Gastrocnemius medialis (tissue), 4 donors: Measurements from ENCODE around the gene NGB. TPM values are rescaled to one million over a fixed set of nuclear protein-coding genes. Genes with fewer than 3 reads are reported as not detected.

Experiments
- ATAC-seq, 2 donors: fragments of 150-250 bp; one replicate each; pipeline ENCODE4 v1.9.1; 2016
- DNase-seq, 2 donors: peaks; one replicate each; pipeline ENCODE4 v3.0.0-alpha.2; 2019
- H3K27ac ChIP-seq, 4 donors: fragments of 200-600 bp; sonication (generic); 1 replicate in 1 of 4; 2 replicates in 3 of 4; pipeline ENCODE4 v1.5.1; 2016 to 2018; ENCODE audit warnings: mild to moderate bottlenecking in 2 of 4, moderate library complexity in 1 of 4
- H3K27me3 ChIP-seq, 3 donors: fragments of 200-600 bp; sonication (generic) in 2 of 3; 1 replicate in 1 of 3; 2 replicates in 2 of 3; pipeline versions ENCODE4 v1.5.1 to v1.6.0; 2016 to 2019; ENCODE audit warnings: mild to moderate bottlenecking in 1 of 3, moderate library complexity in 1 of 3
- H3K36me3 ChIP-seq, 2 donors: fragments of 200-600 bp; sonication (generic) in 1 of 2; one replicate each; pipeline ENCODE4 v1.5.1; 2017 to 2018
- H3K4me1 ChIP-seq, 2 donors: fragments of 200-600 bp; sonication (generic) in 1 of 2; one replicate each; pipeline ENCODE4 v1.5.1; 2016 to 2017; ENCODE audit warnings: mild to moderate bottlenecking in 2 of 2
- H3K4me3 ChIP-seq, 4 donors: fragments of 200-600 bp; sonication (generic) in 3 of 4; 1 replicate in 1 of 4; 2 replicates in 3 of 4; pipeline ENCODE4 v1.5.1; 2016 to 2019; ENCODE audit warnings: mild to moderate bottlenecking in 2 of 4
- H3K9me3 ChIP-seq, 3 donors: fragments of 200-600 bp; sonication (generic) in 2 of 3; 1 replicate in 1 of 3; 2 replicates in 2 of 3; pipeline ENCODE4 v1.5.1; 2016 to 2019
- CTCF ChIP-seq, 5 experiments: fragments of 450-650 bp in 3 of 5; fragments of 200-600 bp in 2 of 5; sonication (generic) in 2 of 5; IDR thresholded peaks in 4 of 5; conservative IDR thresholded peaks in 1 of 5; 1 replicate in 4 of 5; 2 replicates in 1 of 5; pipeline ENCODE4 v1.5.1; 2016 to 2019; ENCODE audit warnings: antibody characterized with exemption in 5 of 5, mild to moderate bottlenecking in 3 of 5, moderate library complexity in 3 of 5
- POLR2A ChIP-seq, 2 donors: fragments of 450-650 bp; IDR thresholded peaks; one replicate each; pipeline ENCODE4 v1.6.1; 2017; ENCODE audit warnings: antibody characterized with exemption in 2 of 2, mild to moderate bottlenecking in 2 of 2, moderate library complexity in 2 of 2
- in situ Hi-C, 4 donors: fragments of 200-750 bp; cut with MboI; loops; one replicate each; pipeline versions ENCODE4 v1.15.0 to v1.8.0; 2017; ENCODE audit warnings: low sequenced_read_pairs in 4 of 4
- intact Hi-C: fragments of 100-400 bp; cut with DNase I; formaldehyde crosslinking; loops from one replicate; pipeline ENCODE4 v1.15.1; 2023; ENCODE audit warnings: low total_unique reads
- total RNA-seq, 4 donors: library from RNA; depleted of rRNA; stranded (reverse); fragments of >200 nt; gene quantifications; one replicate each; pipeline versions ENCODE4 v1.1.0 to v1.2.3, GENCODE V29; 2016

Gene NGB
- total RNA-seq, 4 donors from 2014 or later, result not detected

- H3K4me1 ChIP-seq, result no peaks in the 10 kb centered on the region
- in situ Hi-C loops (no loop called here), intact Hi-C loops (no loop called here)
- H3K9me3 ChIP-seq, result no peaks in the 10 kb centered on the region
- no peak for DNase-seq
- H3K4me3 ChIP-seq, result no peak overlapping the region
- no peak overlapping the region for H3K27ac ChIP-seq
- TF ChIP-seq CTCF (IDR thresholded peaks at IDR 0.05 in 4 of 5, conservative IDR thresholded peaks at IDR 0.05 in 1 of 5) (no peak), POLR2A (IDR thresholded peaks at IDR 0.05) (no peak)
- H3K27me3 ChIP-seq, result peaks cover 16 to 30% (median 19%) of the 10 kb centered on the region in 3 donors
- no peaks in the 10 kb centered on the region for H3K36me3 ChIP-seq
- no peak for ATAC-seq
Observed at GRCh38 chr14:77266336-77266735, 4.7 kb downstream of the NGB start.

GRCh38 chr14:77265561-77266335, 5.3 kb downstream of the NGB start:
- H3K9me3 ChIP-seq, result no peaks in the 10 kb centered on the region
- ATAC-seq (no peak), DNase-seq (no peak)
- peaks cover 12 to 24% (median 15%) of the 10 kb centered on the region in 3 donors for H3K27me3 ChIP-seq
- no peak for TF ChIP-seq CTCF (IDR thresholded peaks at IDR 0.05 in 4 of 5, conservative IDR thresholded peaks at IDR 0.05 in 1 of 5)
- no peak for TF ChIP-seq POLR2A (IDR thresholded peaks at IDR 0.05)
- no peaks in the 10 kb centered on the region for H3K4me1 ChIP-seq
- no peak overlapping the region for H3K4me3 ChIP-seq
- in situ Hi-C loops (no loop called here), intact Hi-C loops (no loop called here)
- no peak overlapping the region for H3K27ac ChIP-seq
- H3K36me3 ChIP-seq, result no peaks in the 10 kb centered on the region

- intact Hi-C loops, result no loop called here
- H3K27me3 ChIP-seq, result peaks cover 9 to 18% (median 12%) of the 10 kb centered on the region in 3 donors
- in situ Hi-C loops, result no loop called here
Observed at GRCh38 chr14:77265187-77265515, 5.9 kb downstream of the NGB start.

GRCh38 chr14:77264466-77265186, 6.4 kb downstream of the NGB start:
- no peak overlapping the region for H3K27ac ChIP-seq
- H3K36me3 ChIP-seq, result no peaks in the 10 kb centered on the region
- no peak overlapping the region for H3K4me3 ChIP-seq
- peaks cover 6 to 18% (median 12%) of the 10 kb centered on the region in 3 donors for H3K27me3 ChIP-seq
- H3K4me1 ChIP-seq, result no peaks in the 10 kb centered on the region
- intact Hi-C loops (no loop called here), in situ Hi-C loops (no loop called here)
- H3K9me3 ChIP-seq, result no peaks in the 10 kb centered on the region
- DNase-seq (no peak), ATAC-seq (no peak)
- TF ChIP-seq CTCF (IDR thresholded peaks at IDR 0.05 in 4 of 5, conservative IDR thresholded peaks at IDR 0.05 in 1 of 5) (no peak), POLR2A (IDR thresholded peaks at IDR 0.05) (no peak)

More at GRCh38 chr14:77265187-77265515, 5.9 kb downstream of the NGB start:
- Histone ChIP-seq H3K9me3 (no peaks in the 10 kb centered on the region), H3K27ac (no peak overlapping the region), H3K4me3 (no peak overlapping the region), H3K36me3 (no peaks in the 10 kb centered on the region), H3K4me1 (no peaks in the 10 kb centered on the region)
- DNase-seq (no peak), ATAC-seq (no peak)
- TF ChIP-seq POLR2A (IDR thresholded peaks at IDR 0.05) (no peak), CTCF (IDR thresholded peaks at IDR 0.05 in 4 of 5, conservative IDR thresholded peaks at IDR 0.05 in 1 of 5) (no peak)
